IPS-18a (cell line): ENCODE data around the gene ATMIN.

Source experiments
- H3K27ac ChIP-seq: one replicate; pipeline ENCODE4 v1.5.1; 2013; ENCODE audit warnings: low read length
- H3K27me3 ChIP-seq: one replicate; pipeline ENCODE4 v1.6.1; 2013; ENCODE audit warnings: mild to moderate bottlenecking, low read length; ENCODE audit not compliant: control insufficient read depth, insufficient read depth
- H3K36me3 ChIP-seq: one replicate; pipeline ENCODE4 v1.6.1; 2013; ENCODE audit warnings: low read depth, low read length; ENCODE audit not compliant: control insufficient read depth
- H3K4me1 ChIP-seq: one replicate; pipeline ENCODE4 v1.6.1; 2013; ENCODE audit warnings: low read depth, low read length; ENCODE audit not compliant: control insufficient read depth
- H3K4me3 ChIP-seq: one replicate; pipeline ENCODE4 v1.5.1; 2013; ENCODE audit warnings: low read length
- H3K9ac ChIP-seq: one replicate; pipeline ENCODE4 v1.6.1; 2013; ENCODE audit warnings: mild to moderate bottlenecking, low read length, moderate library complexity
- H3K9me3 ChIP-seq: one replicate; pipeline ENCODE4 v1.6.1; 2013; ENCODE audit warnings: low read depth, low read length; ENCODE audit not compliant: control insufficient read depth

The ATMIN gene

DNA sequence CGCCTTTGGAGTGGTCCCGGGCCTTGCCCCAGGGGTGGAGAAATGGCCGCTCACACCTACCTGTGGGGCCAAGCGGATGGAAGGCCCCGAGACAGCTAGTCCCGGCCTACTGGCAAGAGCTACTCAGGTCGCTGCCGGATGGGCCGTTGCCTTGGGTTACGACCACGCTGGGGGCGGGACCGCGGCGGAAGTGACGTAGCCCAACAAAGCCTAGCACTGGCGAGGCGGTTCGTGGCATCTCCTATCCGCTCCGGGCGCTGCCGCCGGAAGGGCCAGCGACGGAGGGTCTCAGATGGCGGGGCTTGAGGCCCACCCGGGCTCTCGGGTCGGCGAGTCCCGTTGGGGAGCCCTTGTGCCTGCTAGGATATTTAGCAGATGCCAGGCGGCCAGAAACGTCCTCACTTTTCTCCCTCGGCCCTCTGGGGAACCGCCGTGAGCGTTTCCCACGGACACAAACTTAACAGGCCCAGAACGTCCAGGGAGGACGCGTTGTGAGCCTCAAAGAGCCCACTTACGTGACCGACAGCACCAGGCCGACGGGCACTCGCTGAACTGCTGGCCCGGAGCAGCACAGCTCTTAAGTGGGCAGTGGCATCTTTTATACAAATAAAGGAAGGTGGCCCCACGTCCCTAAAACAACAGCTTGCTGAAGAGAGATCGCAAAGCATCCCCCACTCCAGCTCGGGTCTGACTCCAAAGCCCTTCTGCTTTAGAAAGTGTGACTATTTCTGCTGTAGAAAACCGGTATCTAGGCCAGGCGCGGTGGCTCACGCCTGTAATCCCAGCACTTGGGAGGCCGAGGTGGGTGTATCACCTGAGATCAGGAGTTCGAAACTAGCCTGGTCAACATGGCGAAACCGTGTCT lies 41.7 kb downstream of the ATMIN start, which contains the start of gene C16orf46:
TSS of gene C16orf46 (minus strand) at position 163 of the 865 bp plus-strand sequence. CDS start 13,283 bp downstream, outside the sequence.
- Histone ChIP-seq H3K27ac (peak within 1 kb of the TSS; percentile 84), H3K27me3 (peaks cover 7% of the 10 kb centered on the region), H3K4me1 (no peaks in the 10 kb centered on the region), H3K9me3 (no peaks in the 10 kb centered on the region), H3K4me3 (peak within 1 kb of the TSS; percentile 72), H3K36me3 (no peaks in the 10 kb centered on the region), H3K9ac (peak within 1 kb of the TSS; percentile 85)

DNA sequence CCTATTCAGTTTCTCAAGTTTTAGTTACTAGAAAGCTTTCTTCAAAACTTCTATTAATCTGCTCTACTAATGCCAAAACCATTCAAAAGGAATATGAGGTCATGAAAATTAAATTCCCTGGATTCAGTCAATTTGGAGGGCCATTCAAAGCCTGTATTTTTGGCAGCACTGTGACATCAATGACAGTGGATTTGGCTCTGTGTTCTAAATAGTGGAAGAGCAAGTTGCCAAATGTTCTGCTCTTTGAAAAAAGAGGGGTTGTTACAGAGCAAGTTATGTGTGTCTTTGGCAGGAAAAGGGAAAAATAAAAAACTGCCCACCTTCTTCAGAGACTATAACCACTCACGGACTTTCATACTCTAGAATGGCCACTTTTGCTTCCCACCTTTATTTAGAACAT lies 44.6 kb downstream of the ATMIN start:
- peaks cover 7% of the 10 kb centered on the region for H3K27me3 ChIP-seq
- peaks cover 10% of the 10 kb centered on the region for H3K36me3 ChIP-seq
- H3K27ac ChIP-seq: no peak overlapping the region
- no peak overlapping the region for H3K9ac ChIP-seq
- no peaks in the 10 kb centered on the region for H3K9me3 ChIP-seq
- no peak overlapping the region for H3K4me3 ChIP-seq
- no peaks in the 10 kb centered on the region for H3K4me1 ChIP-seq

DNA sequence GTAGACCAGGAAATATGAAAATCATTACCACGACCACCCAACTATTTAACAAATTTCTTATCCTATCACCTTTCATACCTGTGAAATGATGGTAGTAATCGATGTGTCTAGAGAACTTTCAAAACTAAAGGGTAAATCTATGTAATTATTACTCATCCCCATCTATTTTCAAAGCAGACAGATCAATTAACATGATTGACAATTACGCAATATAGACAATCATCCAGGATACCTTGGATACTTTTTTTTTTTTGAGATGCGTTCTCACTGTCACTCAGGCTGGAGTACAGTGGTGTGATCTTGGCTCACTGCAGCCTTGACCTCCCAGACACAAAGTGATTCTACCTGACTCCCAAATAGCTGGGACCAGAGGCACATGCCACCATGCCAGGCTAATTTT lies 45.4 kb downstream of the ATMIN start:
- no peaks in the 10 kb centered on the region for H3K4me1 ChIP-seq

GRCh38 chr16:81088836-81089235 lies 53.2 kb downstream of the ATMIN start:
- Histone ChIP-seq H3K4me1 (no peaks in the 10 kb centered on the region), H3K9me3 (no peaks in the 10 kb centered on the region), H3K4me3 (no peak overlapping the region), H3K27ac (no peak overlapping the region), H3K36me3 (peaks cover 19% of the 10 kb centered on the region), H3K27me3 (no peaks in the 10 kb centered on the region), H3K9ac (no peak overlapping the region)

More for the DNA sequence above, 45.4 kb downstream of the ATMIN start:
- Histone ChIP-seq H3K27ac (no peak overlapping the region), H3K27me3 (peaks cover 3% of the 10 kb centered on the region), H3K4me3 (no peak overlapping the region), H3K9ac (no peak overlapping the region), H3K36me3 (peaks cover 10% of the 10 kb centered on the region), H3K9me3 (no peaks in the 10 kb centered on the region)

GRCh38 chr16:81094771-81095251 lies 59.2 kb downstream of the ATMIN start:
- peak overlapping the region; percentile 71 for H3K4me3 ChIP-seq
- H3K27ac ChIP-seq: no peak overlapping the region
- H3K9ac ChIP-seq: peak overlapping the region; percentile 61
- no peaks in the 10 kb centered on the region for H3K27me3 ChIP-seq
- no peaks in the 10 kb centered on the region for H3K9me3 ChIP-seq
- peaks cover 6% of the 10 kb centered on the region for H3K4me1 ChIP-seq
- H3K36me3 ChIP-seq: peaks cover 3% of the 10 kb centered on the region

DNA sequence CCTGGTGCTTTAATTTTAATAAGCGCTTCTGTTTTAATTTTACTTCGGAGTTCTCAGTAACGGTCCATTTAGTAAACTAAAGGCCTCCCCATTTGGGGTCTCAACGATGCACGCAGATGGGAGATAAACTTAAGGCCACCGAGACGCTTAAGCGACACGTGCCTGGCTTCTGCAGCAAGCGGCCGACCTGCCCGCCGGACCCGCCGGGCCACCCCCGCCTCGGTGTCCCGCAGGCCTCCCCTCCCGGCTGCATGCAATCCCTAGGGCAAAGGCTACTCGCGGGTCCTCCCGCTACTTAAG lies 60.0 kb downstream of the ATMIN start:
- Histone ChIP-seq H3K27ac (no peak overlapping the region), H3K4me3 (peak overlapping the region; percentile 71), H3K9ac (peak overlapping the region; percentile 61), H3K27me3 (no peaks in the 10 kb centered on the region), H3K36me3 (peaks cover 3% of the 10 kb centered on the region), H3K4me1 (peaks cover 6% of the 10 kb centered on the region), H3K9me3 (no peaks in the 10 kb centered on the region)

DNA sequence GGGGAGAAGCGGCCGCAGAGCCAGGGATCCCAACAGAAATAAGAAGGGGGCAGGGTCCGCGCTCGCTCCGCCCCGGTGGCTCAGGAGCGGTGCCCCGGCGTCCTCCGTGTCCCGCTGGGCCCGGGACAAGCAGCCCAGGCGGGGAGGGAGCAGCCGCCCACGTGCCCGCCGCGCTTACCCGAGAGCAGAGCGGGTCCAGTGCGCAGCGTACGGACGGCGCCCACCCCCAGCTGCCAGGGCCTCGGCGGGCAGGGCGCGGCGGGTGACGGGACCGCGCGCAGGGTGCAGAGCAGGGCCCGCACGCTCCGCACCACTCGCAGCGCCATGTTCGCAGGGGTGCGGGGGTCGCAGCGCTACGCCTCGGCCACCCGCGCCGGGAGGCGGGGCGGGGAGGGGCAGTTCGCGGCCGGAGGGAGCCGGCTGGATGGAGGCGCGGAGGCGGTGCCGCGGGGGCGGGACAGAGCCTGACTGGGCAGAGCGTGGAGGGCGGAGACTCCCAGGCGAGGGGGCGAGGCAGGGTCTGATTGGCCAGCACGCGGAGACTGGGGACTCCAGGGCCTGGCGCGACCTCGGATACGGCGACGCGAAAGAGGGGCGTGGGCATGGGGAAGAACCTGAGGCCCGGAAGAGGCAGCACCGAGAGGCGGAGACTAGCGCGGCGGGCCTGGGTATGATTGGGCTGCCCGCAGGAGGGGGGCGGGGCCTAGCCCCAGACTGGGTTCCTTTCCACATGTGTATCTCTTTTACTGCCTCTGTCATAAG lies 60.5 kb downstream of the ATMIN start, which contains the start of gene GCSH:
TSS of gene GCSH (minus strand) at position 443 of the 762 bp plus-strand sequence. CDS start at position 326, 117 bp downstream.
- H3K4me3 ChIP-seq: peak within 1 kb of the TSS; percentile 71
- H3K27me3 ChIP-seq: no peaks in the 10 kb centered on the region
- H3K27ac ChIP-seq: no peak within 1 kb of the TSS
- H3K9me3 ChIP-seq: no peaks in the 10 kb centered on the region
- H3K9ac ChIP-seq: peak within 1 kb of the TSS; percentile 61
- H3K4me1 ChIP-seq: peaks cover 6% of the 10 kb centered on the region
- peaks cover 3% of the 10 kb centered on the region for H3K36me3 ChIP-seq

GRCh38 chr16:81096715-81097208 lies 61.1 kb downstream of the ATMIN start:
- Histone ChIP-seq H3K4me1 (peaks cover 6% of the 10 kb centered on the region), H3K27ac (no peak overlapping the region), H3K9ac (no peak overlapping the region)

More at GRCh38 chr16:81096715-81097208, 61.1 kb downstream of the ATMIN start:
- Histone ChIP-seq H3K36me3 (peaks cover 3% of the 10 kb centered on the region), H3K9me3 (no peaks in the 10 kb centered on the region), H3K27me3 (no peaks in the 10 kb centered on the region), H3K4me3 (peak overlapping the region; percentile 21)
